Measurements from ENCODE around the gene SGMS1.

GRCh38 chr10:50531388-50532077 is 92.2 kb downstream of the SGMS1 start:
- TF ChIP-seq CTCF (IDR thresholded peaks at IDR 0.05; ENCODE audit: extremely low read depth in 1 of 2, insufficient read depth in 1 of 2, low read depth in 1 of 2, low read length in 2 of 2) (no peak), POLR2A (IDR thresholded peaks at IDR 0.05; ENCODE audit: low read depth, low read length) (no peak), MYC (IDR thresholded peaks at IDR 0.05; ENCODE audit: low read depth, low read length) (no peak), POLR2AphosphoS5 (IDR thresholded peaks at IDR 0.05; ENCODE audit: insufficient read depth, low read depth, low read length) (no peak)

Measured in endothelial cell of umbilical vein (primary cell).